Measurements from ENCODE around the gene UBA3. TPM values are rescaled to one million over a fixed set of nuclear protein-coding genes. Genes with fewer than 3 reads are reported as not detected.

Gene UBA3
- total and polyA plus RNA-seq, 2 donors (not counting 3 experiments of a cell fraction or from before 2014, with no cell fraction given) = 39.4 to 84.6 TPM

GRCh38 chr3:69044608-69045007 lies 35.6 kb downstream of the UBA3 start:
- dilution Hi-C loops (cut with MboI; ENCODE audit: extremely low pct_ligation_motif_present, low sequenced_read_pairs) = no loop called here
- no TSS peak for BruUV-seq (replicated peaks)
- Histone ChIP-seq H3K4me3 (replicated peaks in 1 of 3; ENCODE audit: insufficient read depth in 1 of 3, low read depth in 1 of 3, low read length in 3 of 3) (no peak overlapping the region), H3K27me3 (ENCODE audit: control insufficient read depth in 2 of 2, insufficient read depth in 2 of 2, low read length in 2 of 2) (no peaks in the 10 kb centered on the region), H3K27ac (ENCODE audit: insufficient read depth, low read depth, low read length) (no peak overlapping the region), H3K4me1 (ENCODE audit: control insufficient read depth, extremely low read depth, insufficient read depth, low read length) (no peaks in the 10 kb centered on the region), H3K4me2 (ENCODE audit: insufficient read depth, low read length) (no peak overlapping the region), H3K36me3 (ENCODE audit: control insufficient read depth in 2 of 2, extremely low read depth in 1 of 2, insufficient read depth in 2 of 2, low read length in 2 of 2) (peaks cover 9 to 20% of the 10 kb centered on the region in 2 experiments), H3K9me1 (replicated peaks; ENCODE audit: control insufficient read depth, extremely low read depth, insufficient read depth, low read length) (no peaks in the 10 kb centered on the region), H3K9me3 (replicated peaks; ENCODE audit: control insufficient read depth, insufficient read depth, low read length) (no peaks in the 10 kb centered on the region), H3K9ac (replicated peaks; ENCODE audit: extremely low read depth, insufficient read depth, low read length) (no peak overlapping the region), H3K79me2 (ENCODE audit: control insufficient read depth, insufficient read depth, low read length) (peaks cover 23% of the 10 kb centered on the region), H4K20me1 (replicated peaks; ENCODE audit: control insufficient read depth, extremely low read depth, insufficient read depth, low read length) (no peaks in the 10 kb centered on the region), H2AFZ (ENCODE audit: low read depth, low read length) (no peak overlapping the region)
- intact Hi-C loops (cut with micrococcal nuclease) = no loop called here
- DNase-seq (ENCODE audit: low read depth, low spot score) (no peak), FAIRE-seq (no peak)
- no peak for TF ChIP-seq MYC (IDR thresholded peaks at IDR 0.05; ENCODE audit: low read depth, low read length)
- TF ChIP-seq CTCF (IDR thresholded peaks at IDR 0.05; ENCODE audit: extremely low read depth in 1 of 2, insufficient read depth in 1 of 2, low read depth in 1 of 2, low read length in 2 of 2) = no peak
- no peak for TF ChIP-seq POLR2AphosphoS5 (IDR thresholded peaks at IDR 0.05; ENCODE audit: insufficient read depth, low read depth, low read length)
- TF ChIP-seq FOS (IDR thresholded peaks at IDR 0.05; ENCODE audit: borderline replicate concordance, insufficient read depth, low read length) = no peak
- TF ChIP-seq GATA2 (IDR thresholded peaks at IDR 0.05; ENCODE audit: insufficient read depth, insufficient read length, low read depth, low read length) = no peak
- no peak for TF ChIP-seq POLR2A (IDR thresholded peaks at IDR 0.05; ENCODE audit: low read depth, low read length)
- no peak for TF ChIP-seq EZH2 (IDR thresholded peaks at IDR 0.05; ENCODE audit: borderline replicate concordance, low read depth, low read length, severe bottlenecking)
- no peak for TF ChIP-seq MAX (IDR thresholded peaks at IDR 0.05; ENCODE audit: insufficient read depth, insufficient read length)
- TF ChIP-seq JUN (IDR thresholded peaks at IDR 0.05; ENCODE audit: borderline replicate concordance, insufficient read depth, insufficient read length, low read depth) = no peak
- CTCF ChIA-PET = interaction anchor here (1.1 kb wide), 1 partner anchor 24 kb away, joined by 4 read pairs; no protein-coding TSS in a partner anchor
- POLR2A ChIA-PET = no interaction called here

Data from endothelial cell of umbilical vein (primary cell).